Activated CD4-positive, CD25-positive, alpha-beta regulatory T cell treated with anti-CD3 and anti-CD28 coated beads, Interleukin-2, amount 50 U/mL, for 24 hours (primary cell): ENCODE results near the gene WHRN.
A peak's percentile ranks its signal among the peaks of the same experiment; 100 is the strongest.

Experiments used
- ATAC-seq, 2 donors: fragments of 150-1000 bp; cut with Tn5 transposase; one replicate each; pipeline ENCODE4 v1.10.0; 2021; ENCODE audit warnings: mild to moderate bottlenecking in 1 of 2, moderate library complexity in 1 of 2

Gene WHRN

GRCh38 chr9:114470121-114470520 is 35.2 kb downstream of the WHRN start:
- ATAC-seq = no peak

- ATAC-seq = no peak
Measured at GRCh38 chr9:114469091-114469853, 36.0 kb downstream of the WHRN start.

DNA sequence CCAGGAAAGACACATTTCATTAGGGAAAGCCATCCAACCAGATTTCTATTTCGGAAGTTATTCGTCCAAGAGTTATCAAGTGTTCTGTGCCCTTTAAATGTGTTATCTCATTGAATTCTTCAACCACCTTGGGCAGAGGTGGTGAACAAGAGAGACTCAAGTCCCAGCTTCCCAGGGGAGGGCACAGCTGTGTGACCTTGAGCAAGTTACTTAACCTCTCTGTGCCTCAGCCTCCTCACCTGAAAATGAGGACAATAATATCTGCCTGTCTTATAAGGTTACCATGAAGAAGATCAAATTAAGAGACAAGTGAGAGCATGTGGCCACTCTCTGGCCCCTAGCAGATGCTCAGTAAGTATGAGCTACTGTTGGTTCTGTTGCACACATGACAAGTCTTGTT is 37.4 kb downstream of the WHRN start:
- no peak for ATAC-seq

GRCh38 chr9:114467226-114467750 is 38.0 kb downstream of the WHRN start:
- no peak for ATAC-seq

GRCh38 chr9:114465906-114466900 is 39.1 kb downstream of the WHRN start:
- no peak for ATAC-seq

DNA sequence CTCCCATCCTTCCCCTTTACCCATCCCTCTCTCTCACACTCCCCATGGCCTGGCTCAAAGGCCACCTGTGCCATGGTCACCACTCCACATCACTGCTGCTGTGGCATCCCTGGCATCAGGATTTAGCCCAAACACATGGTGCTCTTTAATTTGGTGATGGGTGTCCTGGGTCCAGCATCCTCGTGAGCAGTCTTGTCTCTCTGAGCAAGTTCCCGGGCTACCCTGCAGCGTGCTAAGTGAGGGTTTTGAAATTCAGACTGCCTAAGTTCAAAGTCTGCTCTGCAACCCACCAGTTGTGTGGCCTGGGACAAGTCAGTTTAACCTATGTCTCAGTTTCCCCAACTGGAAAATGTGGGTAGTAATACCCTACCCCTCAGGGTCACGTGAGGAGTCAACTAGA is 39.9 kb downstream of the WHRN start:
- ATAC-seq = no peak

- ATAC-seq = no peak
Measured at GRCh38 chr9:114464281-114465051, 40.8 kb downstream of the WHRN start.

GRCh38 chr9:114462791-114463190 is 42.5 kb downstream of the WHRN start:
- ATAC-seq = no peak

GRCh38 chr9:114461468-114461867 is 43.8 kb downstream of the WHRN start:
- no peak for ATAC-seq

DNA sequence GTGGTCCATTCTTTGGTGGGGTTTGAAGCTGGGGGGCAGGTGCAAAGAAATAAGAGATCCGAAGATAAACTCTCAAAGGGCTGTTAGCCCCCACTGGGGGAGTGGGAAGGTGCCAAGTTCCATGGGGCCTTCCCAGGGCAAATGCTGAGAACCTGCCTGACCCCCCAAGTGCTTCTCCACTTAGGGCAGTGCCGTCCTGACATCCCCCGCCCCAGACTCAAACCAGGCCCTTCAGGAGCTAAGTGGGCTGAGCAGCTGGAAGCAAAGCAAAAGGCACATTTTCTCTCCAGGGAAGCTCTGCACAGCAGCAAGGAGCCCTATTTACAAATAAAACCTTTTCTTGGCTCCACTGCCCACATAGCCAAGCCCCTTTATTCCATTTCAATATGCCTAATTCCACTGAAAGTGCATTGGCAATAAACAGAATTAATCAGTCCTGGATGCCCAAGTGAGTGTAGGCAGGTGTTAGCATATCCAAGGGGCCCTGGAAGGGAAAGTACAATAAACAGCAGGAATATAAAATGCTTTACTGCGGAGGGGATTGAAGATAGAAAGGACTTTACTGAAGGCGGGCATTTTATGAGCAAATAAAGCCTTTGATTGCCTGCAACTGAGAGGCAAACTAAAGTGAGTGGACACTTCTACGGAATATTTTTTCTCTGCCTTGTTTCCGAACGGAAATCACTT is 44.6 kb downstream of the WHRN start:
- no peak for ATAC-seq

GRCh38 chr9:114459464-114459863 is 45.8 kb downstream of the WHRN start:
- no peak for ATAC-seq

- ATAC-seq = no peak
Measured at GRCh38 chr9:114456929-114457328, 48.3 kb downstream of the WHRN start.

GRCh38 chr9:114454652-114455051 is 50.6 kb downstream of the WHRN start:
- ATAC-seq = no peak

DNA sequence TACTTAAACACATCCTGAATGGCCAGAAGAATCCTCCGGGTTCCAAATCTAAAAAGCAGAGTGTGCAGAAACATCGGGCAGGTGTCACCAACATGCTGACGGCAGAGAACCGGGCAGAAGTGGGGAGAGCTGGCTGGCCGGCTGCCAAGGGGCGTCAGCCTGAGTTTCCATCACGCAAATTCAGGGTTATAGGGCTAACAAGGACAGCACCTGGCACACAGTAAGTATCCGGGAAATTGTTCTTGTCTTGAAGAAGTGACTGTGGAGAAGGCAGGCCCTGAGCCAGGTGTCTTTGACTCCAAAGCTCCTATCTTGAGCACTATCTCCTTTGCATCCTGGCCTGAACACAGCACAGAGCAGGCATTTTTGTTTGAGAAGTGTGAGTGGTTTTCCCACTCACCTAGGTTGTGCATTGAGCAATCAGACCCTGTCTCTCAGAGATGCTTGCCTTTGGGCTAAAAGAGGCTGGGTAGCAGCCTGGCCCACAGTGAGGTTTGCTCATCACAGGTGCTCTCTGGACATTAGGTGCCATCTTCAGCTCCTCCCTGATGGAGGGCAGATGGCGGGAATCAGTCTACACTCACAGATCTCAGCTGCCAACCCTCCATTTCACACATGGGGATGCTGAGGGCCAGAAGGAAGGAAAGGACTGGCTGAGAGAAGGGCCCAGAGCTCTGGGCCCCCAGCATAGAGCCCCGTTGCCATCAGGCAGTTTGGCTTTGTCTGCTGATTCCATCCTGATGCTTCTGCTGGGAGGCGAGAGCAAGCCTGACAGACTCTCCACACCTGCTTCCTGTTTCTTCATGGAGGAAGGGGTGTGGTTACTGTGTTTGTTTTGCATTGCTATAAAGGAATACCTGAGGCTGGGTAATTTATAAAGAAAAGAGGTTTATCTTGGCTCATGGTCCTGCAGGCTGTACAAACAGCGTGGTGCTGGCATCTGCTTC is 52.8 kb downstream of the WHRN start:
- ATAC-seq = peak; percentile 3 to 25

DNA sequence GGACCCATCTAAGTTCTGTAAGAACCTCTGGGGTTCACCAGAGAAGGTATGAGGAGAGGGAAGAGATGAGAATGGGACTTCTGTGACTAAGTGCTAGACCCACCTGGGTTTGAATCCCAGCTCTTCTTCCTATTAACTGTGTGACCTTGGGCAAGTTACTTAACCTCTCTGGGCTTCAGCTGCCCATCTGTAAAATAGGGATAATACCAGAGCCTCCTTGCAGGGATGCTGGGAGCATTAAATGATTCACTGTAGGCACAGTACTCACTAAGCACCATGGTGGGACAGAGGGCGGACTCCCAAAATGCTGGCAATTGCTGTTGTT is 53.6 kb downstream of the WHRN start:
- ATAC-seq = no peak

DNA sequence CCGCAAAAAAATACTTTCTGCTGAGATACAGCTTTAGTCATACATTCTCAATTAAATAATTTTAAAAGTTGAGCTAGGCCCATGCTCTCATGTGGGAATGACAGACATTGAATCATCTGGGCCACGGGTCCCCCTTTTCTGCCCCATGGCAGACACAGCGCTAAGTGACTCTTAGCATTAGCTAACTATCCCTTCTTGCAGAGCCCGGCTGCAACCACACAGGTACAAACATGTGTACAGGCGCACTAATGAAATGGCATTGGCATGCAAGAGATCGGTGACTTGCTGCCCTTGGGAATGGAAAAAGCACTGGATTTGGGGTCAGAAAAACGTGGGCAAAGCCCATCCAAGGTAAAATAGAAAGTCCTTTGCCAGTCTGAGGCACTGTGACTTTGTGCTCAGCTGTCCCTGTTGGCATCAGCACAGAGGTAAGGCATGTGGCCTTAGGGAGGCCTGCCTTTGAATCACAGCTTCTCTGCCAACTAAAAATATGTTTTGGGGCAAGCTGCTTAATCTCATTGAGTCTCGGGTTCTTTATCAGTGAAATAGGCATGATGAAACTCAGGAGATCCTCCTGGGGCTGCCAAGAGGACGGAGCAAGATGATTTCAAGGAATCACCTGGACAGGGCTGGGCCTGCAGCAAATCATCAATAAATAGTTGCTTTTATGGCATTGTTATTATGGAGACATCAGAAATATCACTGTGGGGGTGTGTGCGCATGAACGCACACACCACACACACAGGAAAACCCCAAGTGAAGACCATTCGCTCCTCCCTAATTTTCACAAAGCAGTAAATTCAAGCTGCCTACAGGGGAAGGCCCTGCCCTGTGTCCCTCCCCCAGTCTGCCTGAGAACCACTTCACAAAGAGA is 54.2 kb downstream of the WHRN start:
- peak in 1 of 2 donors; percentile 51 for ATAC-seq

- ATAC-seq = no peak
Measured at GRCh38 chr9:114450181-114450580, 55.1 kb downstream of the WHRN start.

DNA sequence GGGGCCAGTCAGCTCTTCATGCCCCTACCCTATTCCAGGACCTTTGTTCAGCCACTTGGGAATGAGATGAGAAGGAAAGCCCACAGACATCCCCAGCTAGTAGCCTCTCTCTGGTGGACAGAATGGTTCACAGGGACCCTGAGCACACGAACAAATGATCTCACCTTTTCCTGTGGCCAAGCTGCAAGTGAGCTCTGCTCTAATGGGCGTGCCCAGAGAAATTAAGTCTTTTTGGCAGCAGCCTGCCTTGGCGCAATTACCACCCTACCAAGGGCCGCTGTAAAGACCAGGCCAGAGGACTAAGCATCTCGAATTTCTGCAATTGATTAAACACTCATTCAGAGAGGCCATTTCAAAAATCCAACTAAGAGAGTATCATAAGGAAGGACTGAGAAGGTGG is 56.0 kb downstream of the WHRN start:
- ATAC-seq = no peak

DNA sequence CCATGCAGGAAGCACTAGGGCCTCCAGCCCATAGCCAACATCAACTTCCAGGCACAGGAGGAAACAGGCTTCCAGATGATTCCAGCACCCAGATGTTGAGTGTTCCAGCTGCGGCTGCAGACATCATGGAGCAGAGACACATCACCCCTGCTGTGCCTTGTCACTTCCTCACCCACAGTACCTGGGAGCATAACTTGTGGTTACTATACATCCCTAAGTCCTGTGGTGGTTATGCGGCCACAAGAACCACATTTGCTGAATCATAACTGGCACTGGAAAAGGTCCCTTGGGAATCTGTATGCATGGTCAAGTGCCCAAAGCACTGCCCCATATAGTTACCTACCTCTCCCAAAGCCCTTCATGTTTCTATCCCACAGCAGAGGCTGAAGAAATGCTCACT is 56.6 kb downstream of the WHRN start:
- no peak for ATAC-seq
